Activated T-cell treated with anti-CD3 and anti-CD28 coated beads for 48 hours (primary cell): Measurements from ENCODE around the gene RSPO3.
"Not testable (repeated sequence)": the region's sequence is repeated elsewhere in the genome, so short reads cannot be mapped to it uniquely, and the experiment has no call there.

Source experiments
- DNase-seq: peaks from one replicate; pipeline ENCODE4 v3.0.0-alpha.2; 2020; ENCODE audit warnings: low read depth

RSPO3 gene

GRCh38 chr6:127204281-127204680 lies 85.8 kb downstream of the RSPO3 start:
- no peak for DNase-seq

GRCh38 chr6:127205036-127205435 lies 86.6 kb downstream of the RSPO3 start:
- no peak for DNase-seq

GRCh38 chr6:127206531-127207095 lies 88.1 kb downstream of the RSPO3 start:
- no peak for DNase-seq

- DNase-seq, result no peak
Measured at GRCh38 chr6:127207591-127208120, 89.2 kb downstream of the RSPO3 start.

GRCh38 chr6:127210725-127211124 lies 92.3 kb downstream of the RSPO3 start:
- no peak for DNase-seq

GRCh38 chr6:127212376-127212775 lies 93.9 kb downstream of the RSPO3 start:
- DNase-seq, result no peak

- not testable (repeated sequence) for DNase-seq
Measured at GRCh38 chr6:127214032-127214431, 95.6 kb downstream of the RSPO3 start.

GRCh38 chr6:127214531-127214930 lies 96.1 kb downstream of the RSPO3 start:
- DNase-seq, result not testable (repeated sequence)

GRCh38 chr6:127215931-127216330 lies 97.5 kb downstream of the RSPO3 start:
- DNase-seq, result no peak

GRCh38 chr6:127216810-127217789 lies 98.6 kb downstream of the RSPO3 start:
- DNase-seq, result no peak

GRCh38 chr6:127219869-127220268 lies 101.4 kb downstream of the RSPO3 start:
- no peak for DNase-seq

- no peak for DNase-seq
Measured at GRCh38 chr6:127221201-127221600, 102.7 kb downstream of the RSPO3 start.

- DNase-seq, result no peak
Measured at GRCh38 chr6:127222418-127222817, 103.9 kb downstream of the RSPO3 start.

GRCh38 chr6:127225497-127225896 lies 107.0 kb downstream of the RSPO3 start:
- no peak for DNase-seq

- not testable (repeated sequence) for DNase-seq
Measured at GRCh38 chr6:127233819-127234218, 115.3 kb downstream of the RSPO3 start.

- DNase-seq, result no peak
Measured at GRCh38 chr6:127243501-127243900, 125.0 kb downstream of the RSPO3 start.
